Measurements from ENCODE around the gene KRT23. TPM values are rescaled to one million over a fixed set of nuclear protein-coding genes. Genes with fewer than 3 reads are reported as not detected.

The KRT23 gene
- total RNA-seq, 1 experiment from 2014 or later = not detected

DNA sequence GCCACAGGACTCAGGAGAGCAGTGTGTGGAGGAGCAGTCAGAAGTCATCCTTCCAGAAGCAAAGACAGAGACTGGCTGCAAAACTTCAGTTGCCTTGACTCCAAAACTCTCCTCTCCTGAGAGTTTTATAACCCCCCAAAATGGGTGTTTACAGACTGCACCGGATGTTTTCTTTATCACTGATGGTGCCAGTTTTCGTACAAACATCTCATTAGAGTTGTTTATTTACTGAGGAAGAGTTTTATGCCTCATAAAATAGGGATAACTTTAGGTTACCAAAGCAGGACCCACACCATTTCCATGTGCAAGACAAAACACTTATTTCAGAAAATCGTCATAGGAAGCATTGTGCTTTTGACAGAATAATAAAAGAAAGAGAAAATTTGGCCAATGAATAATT lies 46.8 kb upstream of the KRT23 start, which contains the start of gene KRT40:
TSS of gene KRT40 (minus strand) at position 101 of the 400 bp plus-strand sequence. CDS start at position 48, 53 bp downstream.
- H4K8ac ChIP-seq (replicated peaks; ENCODE audit: insufficient read length, low read depth, low read length) = no peak within 1 kb of the TSS
- H3K9ac ChIP-seq (ENCODE audit: extremely low read depth, insufficient read length, low read length) = no peak within 1 kb of the TSS
- no peak within 1 kb of the TSS for H4K5ac ChIP-seq (ENCODE audit: insufficient read length, low read depth, low read length)
- H3K4ac ChIP-seq (ENCODE audit: low read depth, low read length) = no peak within 1 kb of the TSS
- H4K91ac ChIP-seq (ENCODE audit: insufficient read length, low read depth, low read length) = no peak within 1 kb of the TSS
- no peak within 1 kb of the TSS for H3K56ac ChIP-seq (ENCODE audit: insufficient read length, low read depth, low read length)
- H3K4me1 Mint-ChIP-seq = peaks cover 11 to 14% of the 10 kb centered on the region in 2 experiments
- no peak within 1 kb of the TSS for H3K4me2 ChIP-seq (ENCODE audit: insufficient read depth, insufficient read length, low read length)
- H3K27ac Mint-ChIP-seq = no peak within 1 kb of the TSS; a peak in 1 of 7 replicates
- no peak for DNase-seq
- no peaks in the 10 kb centered on the region for H3K36me3 Mint-ChIP-seq (ENCODE audit: insufficient read depth in 1 of 3, low read depth in 3 of 3)
- H3K27me3 Mint-ChIP-seq (ENCODE audit: low read depth) = peaks cover 3% of the 10 kb centered on the region
- no peak within 1 kb of the TSS for H3K18ac ChIP-seq (ENCODE audit: insufficient read length, low read depth, low read length)
- H3K23me2 ChIP-seq (ENCODE audit: insufficient read length, low read depth, low read length, poor library complexity, severe bottlenecking) = no peaks in the 10 kb centered on the region
- WGBS (ENCODE audit: extremely low coverage, insufficient read length, low lambda C conversion rate) = no CpG with 5 or more reads among the region's 3 CpGs
- H3K79me2 ChIP-seq (ENCODE audit: insufficient read depth, low read length) = no peaks in the 10 kb centered on the region
- H2BK12ac ChIP-seq (ENCODE audit: insufficient read length, low read depth, low read length) = no peak within 1 kb of the TSS
- H3K23ac ChIP-seq (ENCODE audit: insufficient read length, low read depth, low read length) = no peak within 1 kb of the TSS
- no peak within 1 kb of the TSS for H3K27ac ChIP-seq (ENCODE audit: insufficient read length, low read depth, low read length)
- H3K4me1 ChIP-seq (ENCODE audit: insufficient read depth, low read length) = no peaks in the 10 kb centered on the region; the same call in 1 of the 2 replicates
- H2BK120ac ChIP-seq (ENCODE audit: low read depth, low read length, poor library complexity, severe bottlenecking) = no peak within 1 kb of the TSS
- no peaks in the 10 kb centered on the region for H3K9me3 ChIP-seq (ENCODE audit: control insufficient read depth, low read depth, low read length)
- H3K4me3 Mint-ChIP-seq = no peak within 1 kb of the TSS
- H2AK5ac ChIP-seq (ENCODE audit: insufficient read length, low read length) = no peak within 1 kb of the TSS
- no peaks in the 10 kb centered on the region for H3K79me1 ChIP-seq (ENCODE audit: insufficient read depth, low read depth, low read length, poor library complexity, severe bottlenecking)
- H3K9me3 Mint-ChIP-seq = peaks cover 0 to 5% of the 10 kb centered on the region in 2 experiments; a peak in 2 of 5 replicates
- H4K20me1 ChIP-seq (ENCODE audit: control insufficient read depth, insufficient read depth, insufficient read length) = no peaks in the 10 kb centered on the region
- H3K14ac ChIP-seq (ENCODE audit: insufficient read depth, low read length) = no peak within 1 kb of the TSS; the same call in 1 of the 2 replicates
- no peaks in the 10 kb centered on the region for H3K27me3 ChIP-seq (ENCODE audit: insufficient read depth, low read length)
- no peak within 1 kb of the TSS for H2AFZ ChIP-seq (ENCODE audit: low read length)
- H2BK15ac ChIP-seq (ENCODE audit: low read depth, low read length) = no peak within 1 kb of the TSS
- no peak within 1 kb of the TSS for H2BK5ac ChIP-seq (ENCODE audit: insufficient read length, low read length)
- no peak within 1 kb of the TSS for H2BK20ac ChIP-seq (ENCODE audit: low read depth, low read length, poor library complexity, severe bottlenecking)
- no peak within 1 kb of the TSS for H3T11ph ChIP-seq (ENCODE audit: low read length)
- TF ChIP-seq, protein P1, sequence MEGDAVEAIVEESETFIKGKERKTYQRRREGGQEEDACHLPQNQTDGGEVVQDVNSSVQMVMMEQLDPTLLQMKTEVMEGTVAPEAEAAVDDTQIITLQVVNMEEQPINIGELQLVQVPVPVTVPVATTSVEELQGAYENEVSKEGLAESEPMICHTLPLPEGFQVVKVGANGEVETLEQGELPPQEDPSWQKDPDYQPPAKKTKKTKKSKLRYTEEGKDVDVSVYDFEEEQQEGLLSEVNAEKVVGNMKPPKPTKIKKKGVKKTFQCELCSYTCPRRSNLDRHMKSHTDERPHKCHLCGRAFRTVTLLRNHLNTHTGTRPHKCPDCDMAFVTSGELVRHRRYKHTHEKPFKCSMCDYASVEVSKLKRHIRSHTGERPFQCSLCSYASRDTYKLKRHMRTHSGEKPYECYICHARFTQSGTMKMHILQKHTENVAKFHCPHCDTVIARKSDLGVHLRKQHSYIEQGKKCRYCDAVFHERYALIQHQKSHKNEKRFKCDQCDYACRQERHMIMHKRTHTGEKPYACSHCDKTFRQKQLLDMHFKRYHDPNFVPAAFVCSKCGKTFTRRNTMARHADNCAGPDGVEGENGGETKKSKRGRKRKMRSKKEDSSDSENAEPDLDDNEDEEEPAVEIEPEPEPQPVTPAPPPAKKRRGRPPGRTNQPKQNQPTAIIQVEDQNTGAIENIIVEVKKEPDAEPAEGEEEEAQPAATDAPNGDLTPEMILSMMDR (conservative IDR thresholded peaks at IDR 0.05) = no peak

Data from H9 (cell line).